GM12891 (cell line): Measurements from ENCODE around the gene SNTG2.

Source experiments
- POLR2A ChIP-seq: IDR thresholded peaks from 2 replicates; pipeline ENCODE4 v1.6.1; 2011; ENCODE audit warnings: low read depth, low read length, control low read depth
- POLR2AphosphoS5 ChIP-seq: IDR thresholded peaks from 2 replicates; pipeline ENCODE4 v1.6.1; 2011; ENCODE audit warnings: low read depth, low read length, control low read depth
- SPI1 ChIP-seq: IDR thresholded peaks from 2 replicates; pipeline ENCODE4 v1.6.1; 2011; ENCODE audit warnings: low read depth, low read length, control low read depth
- TAF1 ChIP-seq: IDR thresholded peaks from 2 replicates; pipeline ENCODE4 v1.6.1; 2011; ENCODE audit warnings: low read depth, low read length, control low read depth

DNA sequence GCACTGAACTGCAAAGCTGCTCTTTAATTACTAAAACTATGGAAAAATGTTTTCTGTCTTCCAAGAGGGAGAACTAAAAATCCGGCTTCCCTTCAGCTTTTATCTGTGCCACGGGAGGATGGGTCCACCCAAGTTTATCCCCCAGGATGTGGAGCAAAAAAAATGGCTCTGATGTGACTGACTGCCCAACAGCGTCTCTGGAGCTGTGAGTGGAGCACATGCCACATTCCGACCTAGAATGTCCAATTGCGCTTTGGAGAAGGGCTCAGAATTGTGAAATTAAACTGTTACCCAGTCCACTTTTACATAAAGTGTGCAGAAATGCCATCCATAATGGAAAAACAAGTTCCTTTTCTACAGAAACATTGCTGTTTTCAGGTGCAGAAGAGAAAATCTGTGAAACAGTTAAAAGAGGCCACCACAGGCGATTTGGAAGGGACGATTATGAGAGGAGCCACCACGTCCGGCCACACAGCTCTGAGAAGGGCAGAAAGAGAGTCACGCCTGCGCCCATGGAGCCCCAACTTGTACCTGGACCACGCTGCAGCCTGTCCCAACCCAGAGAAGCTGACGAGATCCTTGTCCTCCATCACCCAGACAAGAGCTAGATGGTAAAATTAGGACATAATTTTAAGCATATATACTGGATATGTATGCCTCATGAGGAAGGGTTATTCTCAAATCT lies 362.7 kb downstream of the SNTG2 start:
- no peak for TF ChIP-seq TAF1
- no peak for TF ChIP-seq POLR2A
- no peak for TF ChIP-seq POLR2AphosphoS5
- no peak for TF ChIP-seq SPI1
